ENCODE results near the gene SGPP2.

DNA sequence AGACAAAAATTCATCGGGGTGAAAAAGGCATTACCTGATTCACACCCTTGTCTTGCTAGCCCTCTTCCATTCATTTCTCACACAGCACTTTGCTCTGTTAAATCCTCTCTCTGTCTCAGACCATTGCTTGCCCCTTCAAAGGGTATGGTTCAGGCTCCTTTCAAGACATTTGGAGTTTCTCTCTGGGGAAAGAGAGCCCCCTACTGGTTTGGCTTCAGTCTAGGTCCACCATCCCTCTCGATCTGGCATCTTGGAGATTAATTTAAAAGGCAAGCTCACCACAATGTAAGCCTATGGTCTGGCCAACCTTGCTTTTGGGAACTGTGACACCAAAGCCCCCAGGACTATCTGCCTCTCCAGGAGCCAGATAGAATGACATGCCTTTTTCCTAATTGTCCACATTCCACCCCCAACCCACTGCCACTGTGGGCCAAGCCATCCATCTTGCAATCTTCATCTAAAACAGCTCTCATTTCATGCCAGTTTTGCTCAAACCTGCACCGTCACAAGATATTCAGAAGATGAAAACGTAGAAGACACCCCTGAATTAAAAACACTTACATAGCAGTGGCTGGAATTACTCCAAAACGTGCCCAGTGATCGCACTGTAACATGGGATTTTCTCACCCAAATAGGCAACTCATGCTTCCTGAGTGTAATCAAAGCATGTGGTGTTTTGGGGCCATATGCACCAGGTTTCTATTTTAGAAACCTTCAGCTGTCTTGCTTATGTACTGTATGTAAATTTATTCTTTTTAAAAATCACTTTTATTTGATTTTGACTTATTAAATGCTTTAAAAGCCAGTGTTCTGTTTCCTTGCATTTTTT is 137.7 kb downstream of the SGPP2 start:
- TF ChIP-seq, protein P1, sequence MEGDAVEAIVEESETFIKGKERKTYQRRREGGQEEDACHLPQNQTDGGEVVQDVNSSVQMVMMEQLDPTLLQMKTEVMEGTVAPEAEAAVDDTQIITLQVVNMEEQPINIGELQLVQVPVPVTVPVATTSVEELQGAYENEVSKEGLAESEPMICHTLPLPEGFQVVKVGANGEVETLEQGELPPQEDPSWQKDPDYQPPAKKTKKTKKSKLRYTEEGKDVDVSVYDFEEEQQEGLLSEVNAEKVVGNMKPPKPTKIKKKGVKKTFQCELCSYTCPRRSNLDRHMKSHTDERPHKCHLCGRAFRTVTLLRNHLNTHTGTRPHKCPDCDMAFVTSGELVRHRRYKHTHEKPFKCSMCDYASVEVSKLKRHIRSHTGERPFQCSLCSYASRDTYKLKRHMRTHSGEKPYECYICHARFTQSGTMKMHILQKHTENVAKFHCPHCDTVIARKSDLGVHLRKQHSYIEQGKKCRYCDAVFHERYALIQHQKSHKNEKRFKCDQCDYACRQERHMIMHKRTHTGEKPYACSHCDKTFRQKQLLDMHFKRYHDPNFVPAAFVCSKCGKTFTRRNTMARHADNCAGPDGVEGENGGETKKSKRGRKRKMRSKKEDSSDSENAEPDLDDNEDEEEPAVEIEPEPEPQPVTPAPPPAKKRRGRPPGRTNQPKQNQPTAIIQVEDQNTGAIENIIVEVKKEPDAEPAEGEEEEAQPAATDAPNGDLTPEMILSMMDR (conservative IDR thresholded peaks at IDR 0.05), result peak; percentile 91
- no peak for TF ChIP-seq EZH2 (IDR thresholded peaks at IDR 0.05; ENCODE audit: low read depth)

Data from PC-9 (cell line).